GM21381 (cell line): ENCODE results near the gene EGLN2.
"Not testable (repeated sequence)": the region's sequence is repeated elsewhere in the genome, so short reads cannot be mapped to it uniquely, and the experiment has no call there.

Source experiments
- ATAC-seq: cut with Tn5 transposase; IDR thresholded peaks from one replicate; pipeline ENCODE4 v1.9.1; 2021; ENCODE audit warnings: mild to moderate bottlenecking, moderate library complexity; ENCODE audit not compliant: unreplicated experiment

EGLN2 gene

DNA sequence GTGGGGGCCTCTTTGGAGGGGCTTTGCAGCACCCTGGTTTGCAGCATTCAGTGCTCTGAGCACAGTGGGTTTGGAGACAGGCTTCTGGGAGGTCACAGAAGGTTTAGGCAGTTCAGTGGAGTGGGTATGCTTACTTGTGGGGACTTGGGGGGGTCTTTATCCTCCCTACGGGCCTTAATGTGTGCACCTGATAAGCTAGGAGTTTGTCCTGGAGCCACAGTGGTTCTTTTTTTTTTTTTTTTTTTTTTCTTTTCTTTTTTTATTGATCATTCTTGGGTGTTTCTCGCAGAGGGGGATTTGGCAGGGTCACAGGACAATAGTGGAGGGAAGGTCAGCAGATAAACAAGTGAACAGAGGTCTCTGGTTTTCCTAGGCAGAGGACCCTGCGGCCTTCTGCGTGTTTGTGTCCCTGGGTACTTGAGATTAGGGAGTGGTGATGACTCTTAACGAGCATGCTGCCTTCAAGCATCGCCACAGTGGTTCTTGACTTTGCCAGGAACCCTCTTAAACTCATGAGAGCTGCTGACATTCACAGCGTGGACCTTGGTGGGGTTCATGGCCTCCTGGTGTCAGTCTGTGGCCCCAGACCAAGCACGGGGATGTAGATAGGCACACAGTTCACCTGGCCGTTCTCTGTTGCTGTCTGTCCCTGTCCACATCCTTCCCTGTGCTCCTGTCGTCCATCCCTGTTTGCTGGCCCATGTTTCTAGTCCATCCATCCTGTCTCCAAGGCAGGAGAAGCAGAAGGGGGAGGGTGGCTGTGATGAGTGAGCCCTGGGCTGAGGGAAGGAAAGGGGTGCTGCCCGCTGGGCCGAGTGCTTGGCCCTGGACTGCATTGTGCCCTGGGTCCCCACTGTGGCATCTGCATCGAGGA, 2.7 kb downstream of the EGLN2 start:
- ATAC-seq = no peak

DNA sequence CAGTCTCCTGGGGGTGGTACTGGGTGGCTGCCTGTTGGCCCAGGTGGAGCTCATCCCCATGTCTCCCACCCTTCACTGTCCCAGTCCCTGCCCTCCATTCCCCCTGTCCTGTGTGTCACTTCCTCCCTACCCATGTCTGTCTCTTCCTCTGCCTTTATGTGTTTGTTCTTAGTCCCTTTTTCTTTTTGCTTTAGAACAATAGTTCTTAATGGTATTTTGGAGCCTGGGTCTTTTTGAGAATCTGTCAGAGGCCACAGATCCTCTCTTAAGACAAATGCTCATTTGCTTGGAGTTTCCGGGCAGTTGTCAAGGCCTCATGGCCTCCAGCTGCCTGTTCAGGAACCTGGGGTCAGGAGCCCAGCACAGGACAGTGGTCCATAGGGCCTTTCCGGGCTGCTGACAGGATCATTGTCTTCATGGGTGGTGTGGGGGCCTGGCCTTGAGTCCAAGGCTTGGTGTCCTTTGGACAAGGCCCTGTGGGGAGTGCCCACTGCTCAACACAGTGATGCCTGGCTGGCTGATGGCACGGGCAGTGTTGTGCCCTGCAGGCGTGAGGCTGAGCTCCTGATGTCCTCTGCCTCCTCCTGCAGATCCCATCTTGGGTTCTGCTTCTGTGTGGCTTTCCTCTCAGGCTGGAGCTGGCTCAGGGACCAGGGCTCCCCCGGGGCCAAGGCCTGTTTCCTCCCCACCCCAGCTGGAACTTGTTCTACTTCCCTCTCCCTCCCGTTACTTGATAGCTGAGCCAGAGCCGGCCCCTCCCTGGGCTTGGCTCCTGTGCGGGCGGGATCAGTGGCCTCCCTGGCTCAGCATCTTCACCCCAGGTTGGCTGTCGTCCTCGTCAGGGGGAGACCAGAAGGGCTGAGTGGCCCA, 3.5 kb downstream of the EGLN2 start:
- ATAC-seq = no peak

DNA sequence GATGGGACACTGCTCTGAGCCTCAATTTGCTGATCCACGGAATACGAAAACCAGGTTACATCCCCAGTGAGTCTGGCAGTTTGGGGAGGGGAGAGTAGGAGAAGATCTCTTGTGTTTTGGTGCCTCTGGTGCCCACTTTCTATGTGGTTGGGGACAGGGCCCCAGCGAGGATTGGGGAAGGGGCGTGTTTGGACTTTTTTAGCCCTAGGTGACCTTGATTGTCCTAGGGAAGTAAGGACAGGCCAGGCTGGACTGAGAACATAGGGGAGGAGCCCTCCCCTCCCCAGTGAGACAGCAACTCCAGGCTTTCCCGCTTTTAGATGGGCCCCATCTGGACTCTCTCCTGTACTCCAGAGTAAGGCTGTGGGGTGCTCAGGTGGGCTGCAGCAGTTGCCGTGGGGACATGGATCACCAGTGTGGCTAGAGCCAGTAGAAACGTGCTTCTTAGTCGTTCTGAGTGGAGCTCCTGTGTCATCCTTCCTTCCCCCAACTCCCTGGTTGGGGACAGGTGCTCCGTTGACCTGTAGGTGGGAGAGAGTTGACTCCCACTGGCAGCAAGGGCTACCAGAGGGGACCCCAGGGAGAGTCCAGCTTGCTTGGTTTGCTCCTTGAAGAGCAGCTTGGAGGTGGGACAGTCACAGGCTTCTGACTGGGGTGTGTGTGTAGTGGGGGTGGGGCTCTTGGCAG, 4.3 kb downstream of the EGLN2 start:
- ATAC-seq = no peak

DNA sequence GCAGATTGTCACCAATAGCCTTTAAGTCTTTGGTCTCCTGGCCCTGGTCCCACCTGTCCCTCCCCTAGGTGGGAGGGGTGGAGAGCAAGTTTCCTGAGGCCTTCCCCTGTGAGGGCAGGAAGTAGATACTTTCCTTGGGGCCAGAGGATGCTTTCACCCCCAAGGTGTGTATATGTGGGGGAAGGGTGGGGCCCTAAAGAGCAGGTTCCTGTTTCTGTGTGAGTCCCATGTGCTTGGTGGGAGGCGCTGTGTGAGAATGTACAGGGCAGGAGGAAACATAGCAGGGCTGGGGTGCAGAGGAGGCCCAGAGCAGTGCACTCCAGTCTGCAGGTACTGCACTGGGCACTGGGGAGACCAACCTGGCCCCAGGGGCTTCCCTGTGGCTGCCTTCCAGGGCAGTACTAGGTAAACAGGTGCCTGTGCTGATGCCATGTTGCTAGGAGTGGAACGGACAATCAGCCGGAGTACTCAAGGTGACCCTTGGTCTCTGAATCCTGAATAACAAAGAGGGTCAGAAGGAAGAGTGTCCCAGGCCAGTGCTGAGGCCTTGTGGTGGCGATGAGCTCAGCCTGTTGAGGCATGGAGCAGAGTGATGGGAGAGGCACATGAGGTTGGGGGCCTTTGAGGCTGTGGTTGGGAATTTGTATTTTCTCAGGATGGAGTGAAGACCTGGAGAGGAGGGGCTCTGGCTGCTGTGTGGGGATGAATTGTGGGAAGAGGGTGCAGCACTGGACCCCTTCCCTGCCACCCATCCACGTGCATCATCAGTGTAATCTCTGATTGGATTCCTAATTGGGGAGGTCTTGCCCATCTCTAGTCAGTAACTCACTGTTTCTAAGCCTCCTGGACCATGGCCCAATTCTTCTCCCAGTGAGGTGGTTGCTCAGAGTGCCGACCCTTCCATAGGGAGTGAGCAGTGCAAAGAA, 5.1 kb downstream of the EGLN2 start:
- no peak for ATAC-seq

DNA sequence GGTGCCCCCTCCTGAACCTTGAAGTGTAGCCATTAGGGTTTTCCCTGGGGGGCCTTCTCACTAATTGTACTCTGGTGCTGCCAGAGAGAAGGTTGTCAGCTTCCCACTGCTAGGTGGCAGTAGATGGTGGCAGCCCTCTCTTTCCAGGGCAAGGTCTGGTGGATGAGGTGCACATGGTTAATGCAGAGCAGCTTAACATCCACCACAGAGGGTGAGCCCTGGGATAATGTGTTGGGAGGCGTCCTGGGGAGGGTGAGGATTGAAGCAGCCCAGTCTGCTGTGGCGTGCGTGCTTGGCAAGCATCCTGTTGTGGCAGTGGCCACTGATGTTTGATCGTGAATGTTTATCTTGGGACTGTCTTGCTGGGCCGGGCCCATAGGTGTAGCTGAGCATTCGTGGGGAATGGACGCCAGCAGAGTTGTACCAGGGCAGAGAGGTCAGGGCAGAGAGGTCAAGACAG, 5.8 kb downstream of the EGLN2 start:
- no peak for ATAC-seq

DNA sequence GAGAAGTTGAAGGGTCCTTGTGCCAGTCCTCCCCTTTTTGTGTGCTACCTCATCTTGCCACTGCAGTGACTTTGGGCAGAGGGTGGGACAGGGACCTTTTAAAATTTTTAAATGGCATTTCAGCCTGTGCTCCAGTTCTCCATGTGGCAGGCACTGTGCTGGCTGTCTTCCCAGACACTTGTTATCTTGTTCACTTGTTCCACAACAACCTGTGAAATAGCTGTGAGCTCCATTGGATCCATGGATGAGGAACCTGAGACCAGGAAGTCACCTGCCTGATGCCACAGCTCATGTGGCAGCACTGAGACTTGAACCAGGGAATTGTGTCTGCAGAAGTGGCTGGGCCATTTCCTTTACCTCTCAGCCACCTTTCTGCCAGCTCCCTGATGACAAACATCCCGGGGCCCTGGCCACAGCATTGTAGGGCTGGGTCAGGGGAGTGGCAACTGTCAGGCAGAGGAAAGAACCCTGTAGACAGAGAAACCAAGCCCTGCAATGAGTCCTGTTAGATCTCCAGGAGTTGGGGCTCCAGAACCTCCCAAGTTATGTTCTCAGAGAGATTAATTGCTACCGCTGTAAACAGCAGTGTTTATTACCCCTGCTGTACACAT, 6.4 kb downstream of the EGLN2 start:
- ATAC-seq = no peak

DNA sequence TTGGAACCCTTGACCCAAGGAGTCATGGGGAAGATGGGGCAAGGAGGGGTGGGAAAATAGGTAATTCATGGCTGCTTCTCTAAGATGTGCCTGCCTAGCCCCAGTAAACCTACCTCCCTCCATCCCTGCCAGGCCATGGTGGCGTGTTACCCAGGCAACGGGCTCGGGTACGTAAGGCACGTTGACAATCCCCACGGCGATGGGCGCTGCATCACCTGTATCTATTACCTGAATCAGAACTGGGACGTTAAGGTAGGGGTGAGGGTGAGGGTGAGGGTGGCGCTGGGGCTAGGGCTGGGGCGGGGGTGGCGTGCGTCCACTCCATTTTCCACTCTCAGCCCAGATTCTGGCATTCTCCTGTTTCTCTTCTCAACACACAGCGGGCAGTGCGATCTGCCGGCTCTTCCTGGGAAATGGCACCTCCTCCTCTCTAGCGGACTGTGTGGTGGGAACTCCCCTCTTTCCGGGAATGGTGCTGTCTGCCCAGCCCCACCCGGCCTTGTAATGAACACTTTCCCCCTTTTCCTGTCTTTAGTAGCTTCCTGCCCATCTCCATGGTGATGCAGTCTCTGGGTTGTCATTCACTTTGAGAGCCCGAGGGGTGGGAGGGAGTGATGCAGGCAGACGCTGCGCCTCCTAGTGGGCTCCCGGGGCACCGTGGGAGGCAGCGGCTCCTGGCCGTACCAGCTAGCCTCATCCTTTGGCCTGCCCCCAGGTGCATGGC, 7.6 kb downstream of the EGLN2 start:
- no peak for ATAC-seq

DNA sequence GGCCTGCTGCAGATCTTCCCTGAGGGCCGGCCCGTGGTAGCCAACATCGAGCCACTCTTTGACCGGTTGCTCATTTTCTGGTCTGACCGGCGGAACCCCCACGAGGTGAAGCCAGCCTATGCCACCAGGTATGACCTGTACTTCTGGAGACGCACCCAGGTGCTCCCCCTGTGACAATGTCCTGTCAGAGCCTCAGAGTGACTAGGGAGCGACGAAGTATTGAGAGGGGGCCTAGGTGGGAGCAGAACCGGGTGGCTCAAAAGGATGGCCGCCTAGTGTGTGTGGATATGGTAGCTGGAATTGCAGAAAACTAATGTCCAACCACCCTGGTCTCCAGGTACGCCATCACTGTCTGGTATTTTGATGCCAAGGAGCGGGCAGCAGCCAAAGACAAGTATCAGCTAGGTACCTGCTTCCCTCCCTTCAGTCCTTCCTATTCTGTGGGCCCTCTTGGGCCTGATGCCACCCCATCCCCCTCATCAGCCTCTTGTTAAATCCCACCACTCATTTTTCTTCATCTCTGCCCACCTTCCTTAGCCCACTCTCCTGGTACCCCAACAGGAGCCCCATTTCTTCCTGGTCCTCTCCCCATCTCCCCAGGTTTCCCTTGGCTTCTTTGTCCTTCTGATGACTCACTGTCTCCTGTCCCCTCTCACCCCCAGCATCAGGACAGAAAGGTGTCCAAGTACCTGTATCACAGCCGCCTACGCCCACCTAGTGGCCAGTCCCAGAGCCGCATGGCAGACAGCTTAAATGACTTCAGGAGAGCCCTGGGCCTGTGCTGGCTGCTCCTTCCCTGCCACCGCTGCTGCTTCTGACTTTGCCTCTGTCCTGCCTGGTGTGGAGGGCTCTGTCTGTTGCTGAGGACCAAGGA, 8.4 kb downstream of the EGLN2 start:
- ATAC-seq = no peak

DNA sequence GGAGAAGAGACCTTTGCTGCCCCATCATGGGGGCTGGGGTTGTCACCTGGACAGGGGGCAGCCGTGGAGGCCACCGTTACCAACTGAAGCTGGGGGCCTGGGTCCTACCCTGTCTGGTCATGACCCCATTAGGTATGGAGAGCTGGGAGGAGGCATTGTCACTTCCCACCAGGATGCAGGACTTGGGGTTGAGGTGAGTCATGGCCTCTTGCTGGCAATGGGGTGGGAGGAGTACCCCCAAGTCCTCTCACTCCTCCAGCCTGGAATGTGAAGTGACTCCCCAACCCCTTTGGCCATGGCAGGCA, 9.0 kb downstream of the EGLN2 start:
- no peak for ATAC-seq

DNA sequence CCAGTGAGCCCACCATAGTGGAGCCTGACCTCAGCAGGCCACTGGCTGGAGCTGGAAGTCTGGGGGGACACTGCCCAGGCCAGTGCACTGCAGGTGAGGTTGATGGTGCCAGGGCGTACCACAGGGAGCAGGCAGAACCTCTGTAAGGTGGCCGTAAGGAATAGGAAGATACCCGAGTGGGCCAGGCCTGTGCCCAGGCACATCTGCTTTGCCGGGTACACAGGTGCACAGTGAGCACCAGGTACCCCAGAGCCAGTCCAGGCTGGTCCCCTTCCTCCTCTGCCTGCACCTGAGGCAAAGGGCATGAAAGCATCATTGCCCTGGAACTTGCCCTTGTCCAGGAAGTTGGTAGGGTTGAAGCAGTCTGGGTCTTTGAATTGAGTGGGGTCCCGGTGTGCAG, 9.5 kb downstream of the EGLN2 start:
- no peak for ATAC-seq

DNA sequence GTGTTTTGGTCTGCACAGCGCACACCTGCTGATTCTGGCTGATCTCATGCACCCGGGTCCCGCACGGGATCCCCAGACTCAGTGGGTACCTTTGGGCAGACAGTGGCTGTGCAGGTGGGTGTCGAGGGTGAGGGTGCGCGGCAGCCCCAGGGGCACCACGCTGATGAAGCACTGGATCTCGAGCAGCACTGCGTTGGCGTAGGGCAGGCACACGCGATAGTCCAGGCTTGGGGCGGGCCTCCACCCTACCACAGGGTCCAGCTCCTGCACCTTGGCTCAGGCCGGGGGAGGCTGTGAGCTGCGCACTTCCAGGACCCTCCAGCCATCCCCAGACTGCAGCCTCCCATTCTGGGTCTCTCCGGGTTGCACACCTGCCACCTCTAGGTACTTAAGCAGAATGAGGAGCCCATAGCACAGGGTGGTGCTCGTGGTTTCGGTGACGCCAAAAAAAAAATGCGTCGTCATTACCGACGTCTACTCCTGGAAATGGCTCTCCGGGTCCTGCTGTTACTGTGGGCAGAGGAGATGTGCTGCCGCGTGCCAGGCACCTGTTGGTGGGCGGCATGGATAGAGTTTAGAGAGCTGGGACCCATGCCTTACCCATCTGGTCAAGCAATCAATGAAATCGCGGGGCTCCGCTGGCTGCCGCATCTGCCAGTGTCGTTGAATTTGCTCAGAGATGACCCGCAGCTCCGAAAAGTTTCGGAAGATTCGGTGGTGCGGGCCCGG, 10.5 kb downstream of the EGLN2 start:
- ATAC-seq = no peak

DNA sequence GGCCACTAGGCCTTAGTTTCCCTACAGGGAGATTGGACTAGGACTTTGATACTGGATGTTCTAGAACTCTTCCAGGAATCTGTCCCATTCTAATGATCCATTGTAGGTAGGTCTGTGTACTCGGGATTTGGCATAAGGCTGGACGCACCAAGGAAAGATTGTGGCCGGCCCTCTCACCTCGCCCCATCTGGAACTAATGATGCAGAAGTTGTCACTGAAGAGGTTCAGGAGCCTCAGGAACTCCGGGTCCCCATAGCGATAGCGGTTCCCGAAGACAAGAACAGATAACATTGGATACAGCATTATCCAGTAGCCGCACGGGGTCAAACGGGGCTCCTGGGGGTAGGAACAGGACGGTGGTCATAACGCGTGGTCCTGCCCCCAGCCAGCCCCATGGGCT, 11.2 kb downstream of the EGLN2 start:
- ATAC-seq = no peak

DNA sequence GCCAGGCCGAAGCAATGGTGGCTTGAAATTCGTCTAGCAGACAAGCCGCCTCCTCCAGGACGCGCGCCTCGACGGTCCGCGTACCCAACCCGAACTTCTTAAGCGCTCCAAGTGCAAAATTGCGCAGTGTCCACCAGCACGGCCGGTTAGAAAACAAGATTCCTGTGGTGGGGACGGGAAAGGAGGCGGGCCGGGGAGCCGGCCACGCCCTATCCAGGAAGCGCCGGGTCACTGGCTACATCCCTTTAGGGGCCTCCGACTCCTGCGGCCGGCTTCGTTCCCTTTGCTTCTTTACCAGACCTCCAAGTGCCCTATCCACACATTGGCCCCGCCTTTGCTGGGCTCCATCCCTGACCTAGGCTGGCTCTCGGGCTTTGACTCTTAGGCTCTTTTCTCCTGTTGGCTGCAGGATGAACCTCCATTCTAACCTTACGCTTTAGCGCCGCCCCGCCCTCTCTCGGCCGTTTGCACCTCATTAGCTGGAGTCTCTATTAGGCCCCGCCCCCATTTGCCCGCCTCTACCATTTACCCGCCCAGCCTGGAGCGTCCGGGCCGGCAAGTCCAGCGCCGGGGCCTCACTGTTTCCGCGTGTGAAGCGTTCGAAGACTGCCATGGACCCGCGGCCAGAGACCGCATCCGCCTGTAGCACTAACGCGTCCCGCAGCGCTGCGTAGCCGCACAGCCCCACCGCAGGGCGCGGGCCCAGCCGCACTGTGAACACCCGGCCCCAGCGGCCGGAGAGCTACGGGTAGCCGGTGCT, 11.8 kb downstream of the EGLN2 start:
- ATAC-seq = peak; percentile 52

DNA sequence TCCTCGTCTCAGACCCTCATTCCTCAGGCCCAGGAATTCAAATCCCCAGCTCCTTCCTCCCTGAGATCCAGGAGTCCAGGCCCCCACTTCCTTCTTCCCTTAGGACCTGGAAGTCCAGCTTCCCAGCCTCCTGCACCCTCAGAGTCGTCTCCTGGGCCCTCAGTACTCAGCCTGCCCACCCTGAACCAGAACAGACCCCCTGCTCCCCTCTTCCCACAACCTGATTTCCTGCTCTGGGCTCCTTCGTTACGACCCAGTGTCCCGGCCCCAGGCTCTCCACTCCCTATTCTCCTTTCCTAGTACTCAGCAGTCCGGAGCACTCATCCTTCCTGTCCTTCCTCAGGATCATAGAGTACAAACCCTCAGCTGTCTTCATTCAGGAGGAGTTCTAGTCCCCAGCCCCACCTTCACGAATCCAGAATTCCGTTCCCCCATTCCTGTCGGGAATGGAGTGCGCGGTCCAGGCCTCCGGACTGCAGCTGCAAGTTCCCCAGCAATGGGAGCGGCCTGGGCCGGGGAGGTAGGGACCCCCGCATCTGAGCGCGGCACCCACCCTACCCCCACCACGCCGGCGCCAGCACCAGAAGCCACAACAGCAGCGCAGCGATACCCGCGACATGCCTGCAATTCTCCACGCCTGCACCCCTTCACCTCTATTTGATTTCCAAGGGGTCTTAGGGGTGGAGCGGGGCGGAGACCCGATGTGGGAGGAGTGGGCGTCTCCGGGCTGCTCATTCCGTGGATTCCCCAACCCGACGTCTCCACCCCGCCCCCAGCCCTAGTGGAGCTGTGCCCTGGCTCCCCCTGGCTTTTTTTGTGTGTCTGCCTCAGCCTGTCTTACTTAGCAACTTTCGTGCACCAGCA, 12.7 kb downstream of the EGLN2 start:
- ATAC-seq = no peak

DNA sequence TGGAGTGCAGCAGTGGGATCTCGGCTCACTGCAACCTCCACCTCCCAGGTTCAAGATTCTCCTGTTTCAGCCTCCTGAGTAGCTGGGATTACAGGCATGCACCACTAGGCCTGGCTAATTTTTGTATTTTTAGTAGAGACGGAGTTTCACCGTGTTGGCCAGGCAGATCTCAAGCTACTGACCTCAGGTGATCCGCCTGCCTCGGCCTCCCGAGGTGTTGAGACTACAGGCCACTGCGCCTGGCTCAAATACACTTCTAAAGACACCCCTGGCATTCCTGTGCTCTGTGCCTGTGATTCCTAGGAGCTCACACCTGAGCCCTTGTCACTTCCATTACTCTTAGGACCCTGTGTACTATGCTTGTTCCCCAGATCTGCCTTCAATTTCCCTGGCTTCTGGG, 13.6 kb downstream of the EGLN2 start:
- ATAC-seq = not testable (repeated sequence)

DNA sequence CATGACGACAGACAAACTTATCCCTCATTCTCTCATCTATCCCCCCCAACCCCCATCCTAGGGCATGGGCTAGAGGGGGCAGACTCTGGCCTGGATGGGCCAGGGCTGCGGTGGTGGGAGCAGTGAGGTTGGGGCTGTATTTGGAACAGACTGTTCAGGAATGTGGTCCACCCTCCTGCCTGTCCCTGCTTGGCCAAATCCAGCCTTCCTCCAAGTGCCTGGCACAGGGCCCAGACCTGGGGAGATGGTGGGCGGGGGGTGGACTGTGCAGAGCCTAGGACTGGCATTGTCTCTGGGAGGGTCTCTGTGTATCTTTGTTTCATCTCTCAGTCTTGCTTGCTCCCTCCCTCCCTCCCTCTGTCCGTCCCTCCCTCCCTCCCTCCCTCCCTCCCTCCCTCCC, 14.2 kb downstream of the EGLN2 start:
- no peak for ATAC-seq
